Thyroid gland (tissue), 4 donors: ENCODE data around the gene CHST7. TPM values are rescaled to one million over a fixed set of nuclear protein-coding genes. Genes with fewer than 3 reads are reported as not detected.

Source experiments
- DNase-seq, 2 donors: peaks; one replicate each; pipeline ENCODE4 v3.0.0-alpha.2; 2019
- H3K27ac ChIP-seq, 3 donors: fragments of 200-600 bp; sonication (generic); 1 replicate in 2 of 3; 2 replicates in 1 of 3; pipeline ENCODE4 v1.5.1; 2016 to 2019; ENCODE audit warnings: mild to moderate bottlenecking in 1 of 3, moderate library complexity in 1 of 3
- H3K27me3 ChIP-seq: fragments of 200-600 bp; sonication (generic); one replicate; pipeline ENCODE4 v1.5.1; 2019
- H3K36me3 ChIP-seq, 2 donors: fragments of 200-600 bp; sonication (generic); one replicate each; pipeline ENCODE4 v1.5.1; 2016 to 2019
- H3K4me1 ChIP-seq, 2 donors: fragments of 200-600 bp; sonication (generic); one replicate each; pipeline ENCODE4 v1.5.1; 2017 to 2019
- H3K4me3 ChIP-seq, 3 donors: fragments of 200-600 bp; sonication (generic); replicated peaks in 1 of 3; 1 replicate in 2 of 3; 2 replicates in 1 of 3; pipeline ENCODE4 v1.5.1; 2016; ENCODE audit warnings: mild to moderate bottlenecking in 1 of 3
- H3K9me3 ChIP-seq: fragments of 200-600 bp; sonication (generic); one replicate; pipeline ENCODE4 v1.5.1; 2017
- POLR2A ChIP-seq, 2 donors: fragments of 450-650 bp; IDR thresholded peaks; one replicate each; pipeline ENCODE4 v1.6.1; 2017; ENCODE audit warnings: antibody characterized with exemption in 2 of 2, mild to moderate bottlenecking in 2 of 2, moderate library complexity in 1 of 2
- WGBS, 2 donors: methylation state at CpG; one replicate each; pipeline ENCODE4 v1.1.5; 2017; 5-methylcytosine and 5-hydroxymethylcytosine counted together
- intact Hi-C: fragments of 100-400 bp; cut with DNase I; formaldehyde crosslinking; loops from one replicate; pipeline ENCODE4 v1.15.1; 2023
- total RNA-seq, 4 donors: library from RNA; depleted of rRNA; stranded (reverse); fragments of >200 nt; gene quantifications; one replicate each; pipeline ENCODE4 v1.2.3, GENCODE V29; 2016
- TF ChIP-seq, protein P1 (sequence below), 6 experiments: fragments of 200-600 bp in 3 of 6; fragments of 450-650 bp in 3 of 6; sonication (generic) in 3 of 6; IDR thresholded peaks; one replicate each; pipeline ENCODE4 v1.5.1; 2016 to 2019; ENCODE audit warnings: antibody characterized with exemption in 6 of 6, mild to moderate bottlenecking in 2 of 6, inconsistent platforms in 1 of 6, moderate library complexity in 1 of 6

CHST7 gene
- total RNA-seq, 4 donors from 2014 or later, result 9.0 to 28.5 (median 20.4) TPM

DNA sequence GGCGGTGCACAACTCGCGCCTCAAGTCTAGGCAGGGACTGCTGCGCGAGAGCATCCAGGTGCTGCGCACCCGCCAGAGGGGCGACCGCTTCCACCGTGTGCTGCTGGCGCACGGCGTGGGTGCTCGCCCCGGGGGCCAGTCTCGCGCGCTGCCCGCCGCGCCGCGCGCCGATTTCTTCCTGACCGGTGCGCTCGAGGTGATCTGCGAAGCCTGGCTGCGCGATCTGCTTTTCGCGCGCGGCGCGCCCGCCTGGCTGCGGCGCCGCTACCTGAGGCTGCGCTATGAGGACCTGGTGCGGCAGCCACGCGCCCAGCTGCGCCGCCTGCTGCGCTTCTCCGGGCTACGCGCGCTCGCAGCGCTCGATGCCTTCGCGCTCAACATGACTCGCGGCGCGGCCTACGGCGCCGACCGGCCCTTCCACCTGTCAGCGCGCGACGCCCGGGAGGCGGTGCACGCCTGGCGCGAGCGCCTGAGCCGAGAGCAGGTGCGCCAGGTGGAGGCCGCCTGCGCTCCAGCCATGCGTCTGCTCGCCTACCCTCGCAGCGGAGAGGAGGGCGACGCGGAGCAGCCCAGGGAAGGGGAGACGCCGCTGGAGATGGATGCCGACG, 1.3 kb downstream of the CHST7 start:
- DNase-seq, result peak; percentile 32 to 35
- peak overlapping the region in 1 of 3 donors; percentile 44 for H3K4me3 ChIP-seq
- intact Hi-C loops, result no loop called here
- H3K27ac ChIP-seq, result peak overlapping the region in 1 of 3 donors; percentile 10
- TF ChIP-seq POLR2A (IDR thresholded peaks at IDR 0.05), result no peak
- TF ChIP-seq, protein P1, sequence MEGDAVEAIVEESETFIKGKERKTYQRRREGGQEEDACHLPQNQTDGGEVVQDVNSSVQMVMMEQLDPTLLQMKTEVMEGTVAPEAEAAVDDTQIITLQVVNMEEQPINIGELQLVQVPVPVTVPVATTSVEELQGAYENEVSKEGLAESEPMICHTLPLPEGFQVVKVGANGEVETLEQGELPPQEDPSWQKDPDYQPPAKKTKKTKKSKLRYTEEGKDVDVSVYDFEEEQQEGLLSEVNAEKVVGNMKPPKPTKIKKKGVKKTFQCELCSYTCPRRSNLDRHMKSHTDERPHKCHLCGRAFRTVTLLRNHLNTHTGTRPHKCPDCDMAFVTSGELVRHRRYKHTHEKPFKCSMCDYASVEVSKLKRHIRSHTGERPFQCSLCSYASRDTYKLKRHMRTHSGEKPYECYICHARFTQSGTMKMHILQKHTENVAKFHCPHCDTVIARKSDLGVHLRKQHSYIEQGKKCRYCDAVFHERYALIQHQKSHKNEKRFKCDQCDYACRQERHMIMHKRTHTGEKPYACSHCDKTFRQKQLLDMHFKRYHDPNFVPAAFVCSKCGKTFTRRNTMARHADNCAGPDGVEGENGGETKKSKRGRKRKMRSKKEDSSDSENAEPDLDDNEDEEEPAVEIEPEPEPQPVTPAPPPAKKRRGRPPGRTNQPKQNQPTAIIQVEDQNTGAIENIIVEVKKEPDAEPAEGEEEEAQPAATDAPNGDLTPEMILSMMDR (IDR thresholded peaks at IDR 0.05), result no peak
- H3K4me1 ChIP-seq, result peaks cover 0 to 5% of the 10 kb centered on the region in 2 donors
- no peaks in the 10 kb centered on the region for H3K27me3 ChIP-seq
- no peaks in the 10 kb centered on the region for H3K36me3 ChIP-seq
- no peaks in the 10 kb centered on the region for H3K9me3 ChIP-seq
- WGBS, 2 donors, result 13% methylated on average over 3 of the region's 90 CpGs; no CpG with 5 or more reads in 1 of the 2 donors

DNA sequence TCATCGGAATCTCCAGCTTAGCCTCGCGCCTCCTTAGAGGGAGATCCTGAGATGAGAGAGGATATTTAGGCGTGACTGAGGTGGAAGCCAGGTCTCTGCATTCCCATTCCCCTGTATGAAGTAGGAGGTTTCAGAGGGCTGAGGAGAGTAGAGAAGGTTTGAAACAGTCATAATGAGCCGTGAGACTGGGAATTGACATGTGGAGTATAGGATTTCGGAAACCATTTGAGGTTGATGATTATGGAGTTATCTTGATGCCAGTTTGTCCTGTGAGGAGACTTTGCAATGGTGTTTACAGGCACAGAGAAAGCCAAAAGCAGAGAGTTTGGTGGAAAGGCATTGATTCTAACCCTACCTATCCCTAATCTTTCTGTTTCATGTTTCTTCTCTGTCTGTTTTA, 2.0 kb downstream of the CHST7 start:
- WGBS, 2 donors, result 23 to 32% methylated on average over 6 of the region's 6 CpGs
- TF ChIP-seq, protein P1 (IDR thresholded peaks at IDR 0.05), result no peak
- no peak for TF ChIP-seq POLR2A (IDR thresholded peaks at IDR 0.05)
- H3K4me1 ChIP-seq, result peaks cover 0 to 5% of the 10 kb centered on the region in 2 donors
- H3K27ac ChIP-seq, result peak overlapping the region in 1 of 3 donors; percentile 10
- H3K27me3 ChIP-seq, result no peaks in the 10 kb centered on the region
- no peaks in the 10 kb centered on the region for H3K36me3 ChIP-seq
- no peaks in the 10 kb centered on the region for H3K9me3 ChIP-seq
- intact Hi-C loops, result no loop called here
- peak overlapping the region in 1 of 3 donors; percentile 44 for H3K4me3 ChIP-seq
- no peak for DNase-seq

DNA sequence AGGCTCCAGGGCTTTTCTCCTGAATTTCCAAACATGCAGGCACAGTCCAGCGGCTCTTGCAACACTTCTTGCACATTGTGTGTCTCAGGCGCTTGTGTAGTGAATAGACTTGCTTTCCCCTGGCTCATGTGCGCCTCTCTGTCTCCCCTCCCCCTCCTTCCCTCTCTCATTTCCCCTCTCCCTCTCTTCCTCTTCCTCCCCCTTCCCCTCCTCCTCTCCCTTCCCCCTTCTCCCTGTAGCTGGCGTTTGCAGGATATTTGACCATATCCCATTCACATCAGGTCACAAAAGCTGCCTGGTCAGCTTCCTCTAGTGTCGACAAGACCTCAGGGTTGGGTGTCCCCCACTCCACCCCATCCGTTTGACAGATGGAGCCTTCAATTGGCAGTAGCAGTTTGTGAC, 2.4 kb downstream of the CHST7 start:
- Histone ChIP-seq H3K4me3 (no peak overlapping the region), H3K9me3 (no peaks in the 10 kb centered on the region), H3K27ac (peak overlapping the region in 1 of 3 donors; percentile 10), H3K4me1 (peaks cover 0 to 5% of the 10 kb centered on the region in 2 donors), H3K36me3 (no peaks in the 10 kb centered on the region), H3K27me3 (no peaks in the 10 kb centered on the region)
- peak; percentile 13 to 14 for DNase-seq
- TF ChIP-seq, protein P1 (IDR thresholded peaks at IDR 0.05), result no peak
- no peak for TF ChIP-seq POLR2A (IDR thresholded peaks at IDR 0.05)
- intact Hi-C loops, result no loop called here
- WGBS, 2 donors, result 30 to 33% methylated on average over 6 of the region's 6 CpGs

DNA sequence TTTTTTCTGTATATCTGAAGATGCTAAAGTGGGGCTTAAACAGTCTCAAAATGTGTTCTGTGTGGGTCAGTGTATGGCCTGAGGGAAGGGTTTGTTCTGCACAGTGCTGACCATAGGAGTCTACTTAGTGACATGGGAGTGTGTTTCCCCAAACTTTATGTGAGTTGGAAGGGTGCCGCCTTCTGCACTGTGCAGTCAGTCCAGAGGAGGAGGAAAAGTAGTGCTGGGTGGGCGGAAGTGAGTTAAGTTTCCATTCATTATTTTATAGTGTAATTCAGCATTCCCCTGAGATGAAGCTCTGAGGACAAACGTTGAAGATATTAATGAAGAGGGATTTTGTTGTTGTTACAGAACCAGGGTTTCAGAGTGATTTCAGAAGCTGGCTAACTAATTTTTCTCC, 2.9 kb downstream of the CHST7 start:
- Histone ChIP-seq H3K27ac (no peak overlapping the region), H3K4me3 (no peak overlapping the region), H3K9me3 (no peaks in the 10 kb centered on the region), H3K36me3 (no peaks in the 10 kb centered on the region), H3K27me3 (no peaks in the 10 kb centered on the region), H3K4me1 (peaks cover 0 to 5% of the 10 kb centered on the region in 2 donors)
- TF ChIP-seq, protein P1 (IDR thresholded peaks at IDR 0.05), result no peak
- TF ChIP-seq POLR2A (IDR thresholded peaks at IDR 0.05), result no peak
- DNase-seq, result no peak
- WGBS, 2 donors, result 33 to 61% methylated on average over 3 of the region's 3 CpGs
- intact Hi-C loops, result no loop called here

DNA sequence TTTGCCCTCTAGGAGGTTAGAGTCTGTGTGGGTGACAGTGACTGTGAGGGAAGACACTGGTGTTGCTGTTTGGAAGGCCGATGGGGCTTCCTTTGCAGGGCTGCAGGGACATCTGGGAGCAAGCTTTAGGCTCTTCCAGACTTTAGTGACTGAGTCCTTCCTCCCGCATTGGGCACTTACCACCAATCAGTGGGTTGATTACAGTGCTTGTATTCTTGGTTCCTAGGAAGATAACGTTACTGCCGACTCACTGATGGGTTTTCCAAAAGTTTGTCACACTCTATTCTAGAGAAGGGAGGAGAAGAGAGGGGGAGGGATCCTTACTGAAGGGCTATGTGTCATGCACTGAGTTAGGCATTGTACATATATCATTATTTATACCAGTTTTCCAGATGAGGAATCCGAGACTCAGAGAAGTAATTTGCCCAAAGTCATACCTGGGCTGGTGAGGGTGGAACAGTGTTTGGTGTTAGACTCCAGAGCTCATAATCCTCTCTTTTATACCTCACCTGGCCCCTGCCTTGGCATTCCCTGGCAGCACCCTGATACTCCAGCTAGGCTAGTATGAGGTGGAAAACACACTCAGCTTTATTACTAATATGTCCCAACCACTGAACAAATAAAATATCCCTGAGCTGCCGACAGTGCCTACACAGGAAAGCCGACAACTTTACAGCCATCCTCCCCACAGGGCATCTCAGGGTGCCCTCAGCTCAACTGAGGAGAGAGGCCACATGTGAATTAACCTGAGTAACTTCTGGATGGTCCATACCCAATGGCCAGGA, 3.8 kb downstream of the CHST7 start:
- no peak overlapping the region for H3K4me3 ChIP-seq
- no peak for DNase-seq
- no peaks in the 10 kb centered on the region for H3K36me3 ChIP-seq
- intact Hi-C loops, result no loop called here
- H3K27ac ChIP-seq, result no peak overlapping the region
- TF ChIP-seq POLR2A (IDR thresholded peaks at IDR 0.05), result no peak
- TF ChIP-seq, protein P1 (IDR thresholded peaks at IDR 0.05), result no peak
- no peaks in the 10 kb centered on the region for H3K27me3 ChIP-seq
- H3K4me1 ChIP-seq, result peaks cover 0 to 7% of the 10 kb centered on the region in 2 donors
- WGBS, 2 donors, result 84 to 96% methylated on average over 4 to 6 of the region's 7 CpGs
- H3K9me3 ChIP-seq, result no peaks in the 10 kb centered on the region
